ACC112 (cell line): Measurements from ENCODE around the gene CCM2L.

Experiments
- H2AFZ ChIP-seq: fragments of 200-600 bp; sonication (generic); one replicate; pipeline ENCODE4 v1.6.0; 2017; ENCODE audit warnings: antibody characterized with exemption, low read length; ENCODE audit not compliant: unreplicated experiment
- H3K27ac ChIP-seq: fragments of 200-600 bp; sonication (generic); 2 replicates; pipeline ENCODE4 v1.5.1; 2014; ENCODE audit warnings: low read depth, mild to moderate bottlenecking, antibody characterized with exemption, low read length, moderate library complexity
- H3K27me3 ChIP-seq: fragments of 200-600 bp; sonication (generic); 2 replicates; pipeline ENCODE4 v1.6.1; 2014; ENCODE audit warnings: mild to moderate bottlenecking, antibody characterized with exemption, low read length, moderate library complexity, mixed read lengths; ENCODE audit not compliant: insufficient read depth
- H3K36me3 ChIP-seq: fragments of 200-600 bp; sonication (generic); 2 replicates; pipeline ENCODE4 v1.6.1; 2016; ENCODE audit warnings: mild to moderate bottlenecking, antibody characterized with exemption, low read length, moderate library complexity, mixed read lengths; ENCODE audit not compliant: insufficient read depth
- H3K4me1 ChIP-seq: fragments of 200-600 bp; sonication (generic); one replicate; pipeline ENCODE4 v1.6.1; 2016; ENCODE audit warnings: low read length, mixed read lengths; ENCODE audit not compliant: insufficient read depth, unreplicated experiment, control insufficient read depth
- H3K4me3 ChIP-seq: fragments of 200-600 bp; sonication (generic); 2 replicates; pipeline ENCODE4 v1.5.1; 2014; ENCODE audit warnings: mild to moderate bottlenecking, low read depth, low read length
- H3K79me2 ChIP-seq: fragments of 200-600 bp; sonication (generic); one replicate; pipeline ENCODE4 v1.6.0; 2016; ENCODE audit warnings: low read length; ENCODE audit not compliant: control insufficient read depth, unreplicated experiment, insufficient read depth

Gene CCM2L

GRCh38 chr20:32062776-32063170 is 52.5 kb downstream of the CCM2L start:
- no peaks in the 10 kb centered on the region for H3K79me2 ChIP-seq
- no peak overlapping the region for H3K27ac ChIP-seq
- H3K27me3 ChIP-seq, result peaks cover 55% of the 10 kb centered on the region
- H3K36me3 ChIP-seq, result no peaks in the 10 kb centered on the region
- no peak overlapping the region for H2AFZ ChIP-seq
- no peak overlapping the region for H3K4me3 ChIP-seq
- H3K4me1 ChIP-seq, result peaks cover 5% of the 10 kb centered on the region

GRCh38 chr20:32063695-32064094 is 53.5 kb downstream of the CCM2L start:
- no peak overlapping the region for H3K4me3 ChIP-seq
- H2AFZ ChIP-seq, result no peak overlapping the region
- peaks cover 48% of the 10 kb centered on the region for H3K27me3 ChIP-seq
- H3K4me1 ChIP-seq, result peaks cover 5% of the 10 kb centered on the region
- H3K36me3 ChIP-seq, result no peaks in the 10 kb centered on the region
- H3K79me2 ChIP-seq, result no peaks in the 10 kb centered on the region
- H3K27ac ChIP-seq, result no peak overlapping the region

GRCh38 chr20:32064667-32065066 is 54.4 kb downstream of the CCM2L start:
- Histone ChIP-seq H3K27me3 (peaks cover 39% of the 10 kb centered on the region), H3K4me3 (no peak overlapping the region), H2AFZ (no peak overlapping the region), H3K79me2 (no peaks in the 10 kb centered on the region), H3K36me3 (no peaks in the 10 kb centered on the region), H3K27ac (no peak overlapping the region), H3K4me1 (peaks cover 7% of the 10 kb centered on the region)

- H3K4me3 ChIP-seq, result no peak overlapping the region
- no peaks in the 10 kb centered on the region for H3K79me2 ChIP-seq
- H3K4me1 ChIP-seq, result peaks cover 8% of the 10 kb centered on the region
- H3K36me3 ChIP-seq, result no peaks in the 10 kb centered on the region
- H3K27me3 ChIP-seq, result peaks cover 18% of the 10 kb centered on the region
- H3K27ac ChIP-seq, result no peak overlapping the region
- no peak overlapping the region for H2AFZ ChIP-seq
These were observed 57.1 kb downstream of the CCM2L start for GRCh38 chr20:32067234-32067821.

- H3K27ac ChIP-seq, result no peak overlapping the region
- H3K36me3 ChIP-seq, result no peaks in the 10 kb centered on the region
- H3K4me3 ChIP-seq, result no peak overlapping the region
- no peaks in the 10 kb centered on the region for H3K79me2 ChIP-seq
- H3K4me1 ChIP-seq, result peaks cover 8% of the 10 kb centered on the region
- no peak overlapping the region for H2AFZ ChIP-seq
- H3K27me3 ChIP-seq, result peaks cover 10% of the 10 kb centered on the region; the same call in 1 of the 2 replicates
These were observed 57.9 kb downstream of the CCM2L start for GRCh38 chr20:32068174-32068573.

GRCh38 chr20:32069711-32070110 is 59.5 kb downstream of the CCM2L start:
- Histone ChIP-seq H3K27ac (no peak overlapping the region), H3K4me1 (peaks cover 8% of the 10 kb centered on the region), H3K4me3 (no peak overlapping the region), H3K36me3 (no peaks in the 10 kb centered on the region), H2AFZ (no peak overlapping the region), H3K79me2 (no peaks in the 10 kb centered on the region), H3K27me3 (peaks cover 14% of the 10 kb centered on the region; the same call in 1 of the 2 replicates)

- Histone ChIP-seq H3K4me3 (no peak overlapping the region), H3K4me1 (peaks cover 8% of the 10 kb centered on the region), H3K27ac (no peak overlapping the region), H3K79me2 (no peaks in the 10 kb centered on the region), H3K36me3 (no peaks in the 10 kb centered on the region), H2AFZ (no peak overlapping the region), H3K27me3 (peaks cover 18% of the 10 kb centered on the region; the same call in 1 of the 2 replicates)
These were observed 60.0 kb downstream of the CCM2L start for GRCh38 chr20:32070282-32070681.

- no peaks in the 10 kb centered on the region for H3K36me3 ChIP-seq
- no peak overlapping the region for H2AFZ ChIP-seq
- H3K4me3 ChIP-seq, result no peak overlapping the region
- H3K4me1 ChIP-seq, result peaks cover 8% of the 10 kb centered on the region
- H3K79me2 ChIP-seq, result no peaks in the 10 kb centered on the region
- peaks cover 23% of the 10 kb centered on the region for H3K27me3 ChIP-seq
- H3K27ac ChIP-seq, result no peak overlapping the region
These were observed 60.5 kb downstream of the CCM2L start for GRCh38 chr20:32070690-32071213.

- no peak overlapping the region for H3K4me3 ChIP-seq
- H3K27me3 ChIP-seq, result peaks cover 29% of the 10 kb centered on the region
- no peak overlapping the region for H3K27ac ChIP-seq
- no peak overlapping the region for H2AFZ ChIP-seq
- no peaks in the 10 kb centered on the region for H3K36me3 ChIP-seq
- H3K79me2 ChIP-seq, result no peaks in the 10 kb centered on the region
- peaks cover 8% of the 10 kb centered on the region for H3K4me1 ChIP-seq
These were observed 61.3 kb downstream of the CCM2L start for GRCh38 chr20:32071395-32072167.

- H3K36me3 ChIP-seq, result no peaks in the 10 kb centered on the region
- no peaks in the 10 kb centered on the region for H3K79me2 ChIP-seq
- H3K4me3 ChIP-seq, result no peak overlapping the region
- H2AFZ ChIP-seq, result no peak overlapping the region
- peaks cover 35% of the 10 kb centered on the region for H3K27me3 ChIP-seq
- peaks cover 2% of the 10 kb centered on the region for H3K4me1 ChIP-seq
- no peak overlapping the region for H3K27ac ChIP-seq
These were observed 62.0 kb downstream of the CCM2L start for GRCh38 chr20:32072168-32072750.
